ENCODE results near the gene CEP44. TPM values are rescaled to one million over a fixed set of nuclear protein-coding genes. Genes with fewer than 3 reads are reported as not detected.

Gene CEP44
- total RNA-seq, 2 donors from 2014 or later, result 14.2 to 15.3 TPM

GRCh38 chr4:174365018-174365587, 81.4 kb downstream of the CEP44 start:
- H3K27ac ChIP-seq, result no peak overlapping the region
- no peak for TF ChIP-seq CTCF (IDR thresholded peaks at IDR 0.05)
- H3K4me1 ChIP-seq, result no peaks in the 10 kb centered on the region
- DNase-seq, result no peak
- intact Hi-C loops (cut with DNase I), result loop anchor here (10.0 kb wide), 1 partner anchor 160 kb away; the partner anchor contains the start of gene HPGD
- H3K27me3 ChIP-seq, result no peaks in the 10 kb centered on the region
- H3K9ac ChIP-seq (ENCODE audit: low read depth in 2 of 2, low read length in 2 of 2), result no peak overlapping the region
- H3K4me3 ChIP-seq, result no peak overlapping the region
- no peaks in the 10 kb centered on the region for H3K36me3 ChIP-seq
- H3K9me3 ChIP-seq, result no peaks in the 10 kb centered on the region

- no peak overlapping the region for H3K4me3 ChIP-seq
- no peak for TF ChIP-seq CTCF (IDR thresholded peaks at IDR 0.05)
- no peaks in the 10 kb centered on the region for H3K36me3 ChIP-seq
- intact Hi-C loops (cut with DNase I), result loop anchor here (10.0 kb wide), 1 partner anchor 155 kb away; the partner anchor contains the start of gene HPGD
- no peaks in the 10 kb centered on the region for H3K4me1 ChIP-seq
- no peak overlapping the region for H3K9ac ChIP-seq (ENCODE audit: low read depth in 2 of 2, low read length in 2 of 2)
- H3K27me3 ChIP-seq, result no peaks in the 10 kb centered on the region
- H3K27ac ChIP-seq, result no peak overlapping the region
- no peaks in the 10 kb centered on the region for H3K9me3 ChIP-seq
- no peak for DNase-seq
These were observed 86.3 kb downstream of the CEP44 start for GRCh38 chr4:174369985-174370384.

GRCh38 chr4:174373821-174374220, 90.1 kb downstream of the CEP44 start:
- H3K9me3 ChIP-seq, result no peaks in the 10 kb centered on the region
- no peak overlapping the region for H3K27ac ChIP-seq
- H3K4me3 ChIP-seq, result no peak overlapping the region
- intact Hi-C loops (cut with DNase I), result no loop called here
- no peaks in the 10 kb centered on the region for H3K36me3 ChIP-seq
- TF ChIP-seq CTCF (IDR thresholded peaks at IDR 0.05), result no peak
- no peak for DNase-seq
- no peaks in the 10 kb centered on the region for H3K4me1 ChIP-seq
- H3K27me3 ChIP-seq, result no peaks in the 10 kb centered on the region
- H3K9ac ChIP-seq (ENCODE audit: low read depth in 2 of 2, low read length in 2 of 2), result no peak overlapping the region

GRCh38 chr4:174375422-174375821, 91.7 kb downstream of the CEP44 start:
- DNase-seq, result no peak
- Histone ChIP-seq H3K27me3 (no peaks in the 10 kb centered on the region), H3K9me3 (no peaks in the 10 kb centered on the region), H3K4me1 (no peaks in the 10 kb centered on the region), H3K36me3 (no peaks in the 10 kb centered on the region), H3K27ac (no peak overlapping the region), H3K4me3 (no peak overlapping the region), H3K9ac (ENCODE audit: low read depth in 2 of 2, low read length in 2 of 2) (no peak overlapping the region)
- no peak for TF ChIP-seq CTCF (IDR thresholded peaks at IDR 0.05)
- intact Hi-C loops (cut with DNase I), result no loop called here

- Histone ChIP-seq H3K27ac (no peak overlapping the region), H3K4me3 (no peak overlapping the region), H3K4me1 (no peaks in the 10 kb centered on the region), H3K27me3 (no peaks in the 10 kb centered on the region), H3K9ac (ENCODE audit: low read depth in 2 of 2, low read length in 2 of 2) (no peak overlapping the region), H3K9me3 (no peaks in the 10 kb centered on the region), H3K36me3 (no peaks in the 10 kb centered on the region)
- DNase-seq, result no peak
- no peak for TF ChIP-seq CTCF (IDR thresholded peaks at IDR 0.05)
- intact Hi-C loops (cut with DNase I), result no loop called here
These were observed 93.9 kb downstream of the CEP44 start for GRCh38 chr4:174377613-174378012.

All from colonic mucosa (tissue), 4 donors.